HCT116 (cell line): Measurements from ENCODE around the gene PON3. TPM values are rescaled to one million over a fixed set of nuclear protein-coding genes. Genes with fewer than 3 reads are reported as not detected.

Source experiments
- ATAC-seq: fragments of 200-7000 bp; cut with Tn5 transposase; 2 replicates; pipeline ENCODE4 v1.9.1; 2020; ENCODE audit warnings: mild to moderate bottlenecking, moderate library complexity
- BruUV-seq: library from RNA; stranded (reverse); fragments of 400-500 nt; replicated peaks from 2 replicates; lab custom pipeline; 2021; lab: Mats Ljungman, UMichigan
- CTCF ChIA-PET: fragments of 300-600 bp; sonication (Branson Sonifier 250); formaldehyde crosslinking; loops from one replicate; lab custom pipeline; 2021; ENCODE audit warnings: antibody characterized with exemption; lab: Charles Lee
- POLR2A ChIA-PET: fragments of 300-600, 350-600 bp; sonication (Branson Sonifier 250); formaldehyde crosslinking; loops from one replicate; lab custom pipeline; 2021; ENCODE audit warnings: antibody characterized with exemption; lab: Charles Lee
- RAD21 ChIA-PET, 2 experiments: fragments of 300-600 bp; sonication (Branson Sonifier 250); formaldehyde crosslinking; loops; one replicate each; lab custom pipeline; 2023; ENCODE audit warnings: low total read pairs in 2 of 2; ENCODE audit not compliant: uncharacterized antibody in 2 of 2, unreplicated experiment in 2 of 2, low non-redundant PET in 1 of 2; lab: Charles Lee
- DNase-seq: peaks from one replicate; pipeline ENCODE4 v3.0.0-alpha.2; 2010; ENCODE audit warnings: low read depth, low spot score
- H2AFZ ChIP-seq: fragments of 200-600 bp; shearing (Covaris generic), sonication (generic); 2 replicates; pipeline ENCODE4 v1.6.1; 2017; ENCODE audit warnings: low read depth, mixed run types, mixed read lengths, antibody characterized with exemption, low read length; ENCODE audit not compliant: poor library complexity, severe bottlenecking
- H3K27ac ChIP-seq: 2 replicates; pipeline ENCODE4 v1.5.1; 2012; ENCODE audit warnings: low read depth, low read length
- H3K27me3 ChIP-seq: fragments of 200-600 bp; sonication (generic); 2 replicates; pipeline ENCODE4 v1.6.1; 2016; ENCODE audit warnings: mixed run types, low read length, mixed read lengths; ENCODE audit not compliant: insufficient read depth
- H3K36me3 ChIP-seq, 2 experiments: fragments of 200-500 bp in 1 of 2; fragments of 200-600 bp in 1 of 2; sonication (Bioruptor generic) in 1 of 2; sonication (generic) in 1 of 2; 2 replicates each; pipeline versions ENCODE4 v1.5.1 to v1.6.1; 2014 to 2016; ENCODE audit warnings: low read length in 2 of 2, inconsistent platforms in 1 of 2, mixed read lengths in 1 of 2, mixed run types in 1 of 2; ENCODE audit not compliant: insufficient read depth in 2 of 2, control insufficient read depth in 1 of 2
- H3K4me1 ChIP-seq, 2 experiments: fragments of 200-600 bp in 1 of 2; sonication (generic) in 1 of 2; 2 replicates each; pipeline versions ENCODE4 v1.5.1 to v1.6.1; 2012 to 2017; ENCODE audit warnings: low read length in 2 of 2, inconsistent platforms in 1 of 2, mild to moderate bottlenecking in 1 of 2, mixed read lengths in 1 of 2, mixed run types in 1 of 2, moderate library complexity in 1 of 2; ENCODE audit not compliant: insufficient read depth in 2 of 2, control insufficient read depth in 1 of 2
- H3K4me2 ChIP-seq: fragments of 200-600 bp; sonication (generic); 2 replicates; pipeline ENCODE4 v1.6.1; 2017; ENCODE audit warnings: mixed run types, low read length, mixed read lengths
- H3K4me3 ChIP-seq, 2 experiments: fragments of 200-600 bp in 1 of 2; sonication (generic) in 1 of 2; replicated peaks in 1 of 2; 2 replicates each; pipeline ENCODE4 v1.5.1; 2011 to 2016; ENCODE audit warnings: low read length in 2 of 2, control low read depth in 1 of 2, low read depth in 1 of 2, mild to moderate bottlenecking in 1 of 2, mixed read lengths in 1 of 2, mixed run types in 1 of 2
- H3K79me2 ChIP-seq: fragments of 200-600 bp; sonication (generic); 2 replicates; pipeline ENCODE4 v1.6.1; 2017; ENCODE audit warnings: mild to moderate bottlenecking, mixed run types, low read length, moderate library complexity, mixed read lengths; ENCODE audit not compliant: insufficient read depth
- H3K9ac ChIP-seq: fragments of 200-600 bp; sonication (generic); 2 replicates; pipeline ENCODE4 v1.6.1; 2016; ENCODE audit warnings: low read length, mixed read lengths
- H3K9me2 ChIP-seq: fragments of 200-600 bp; sonication (generic), shearing (Covaris generic); 2 replicates; pipeline ENCODE4 v1.6.1; 2017; ENCODE audit warnings: mixed run types, mild to moderate bottlenecking, moderate library complexity; ENCODE audit not compliant: insufficient read depth
- H3K9me3 ChIP-seq, 2 experiments: fragments of 200-500 bp in 1 of 2; fragments of 200-600 bp in 1 of 2; sonication (Bioruptor generic) in 1 of 2; sonication (generic) in 1 of 2; 2 replicates each; pipeline ENCODE4 v1.6.1; 2014 to 2017; ENCODE audit warnings: low read length in 2 of 2, mixed read lengths in 2 of 2, inconsistent platforms in 1 of 2, low read depth in 1 of 2, mild to moderate bottlenecking in 1 of 2, mixed run types in 1 of 2, moderate library complexity in 1 of 2; ENCODE audit not compliant: control insufficient read depth in 1 of 2, insufficient read depth in 1 of 2
- H4K20me1 ChIP-seq: fragments of 200-600 bp; sonication (generic), shearing (Covaris generic); 2 replicates; pipeline ENCODE4 v1.6.1; 2017; ENCODE audit warnings: mixed run types, mild to moderate bottlenecking, moderate library complexity; ENCODE audit not compliant: insufficient read depth
- CBX3 ChIP-seq: IDR thresholded peaks from 2 replicates; pipeline ENCODE4 v1.6.1; 2012; ENCODE audit warnings: low read depth
- CEBPB ChIP-seq: IDR thresholded peaks from 2 replicates; pipeline ENCODE4 v1.6.1; 2012; ENCODE audit warnings: low read depth
- EZH2 ChIP-seq: fragments of 200-600 bp; sonication (generic); IDR thresholded peaks from 2 replicates; pipeline ENCODE4 v1.6.1; 2017; ENCODE audit warnings: antibody characterized with exemption, mixed run types
- EZH2phosphoT487 ChIP-seq: fragments of 200-600 bp; IDR thresholded peaks from 2 replicates; pipeline ENCODE4 v1.6.1; 2018; ENCODE audit warnings: antibody characterized with exemption, borderline replicate concordance
- JUND ChIP-seq: IDR thresholded peaks from 2 replicates; pipeline ENCODE4 v1.6.1; 2012
- POLR2A ChIP-seq: IDR thresholded peaks from 2 replicates; pipeline ENCODE4 v1.7.0; 2011; ENCODE audit warnings: borderline replicate concordance; ENCODE audit not compliant: insufficient read depth, insufficient read length; ENCODE audit errors: extremely low read depth
- POLR2AphosphoS5 ChIP-seq: IDR thresholded peaks from 2 replicates; pipeline ENCODE4 v1.6.1; 2011; ENCODE audit warnings: mild to moderate bottlenecking, low read depth, low read length, moderate library complexity
- REST ChIP-seq: IDR thresholded peaks from 2 replicates; pipeline ENCODE4 v1.6.1; 2012; ENCODE audit warnings: low read depth
- SIN3A ChIP-seq: IDR thresholded peaks from 2 replicates; pipeline ENCODE4 v1.6.1; 2012; ENCODE audit warnings: low read depth
- TCF7L2 ChIP-seq: IDR thresholded peaks from 2 replicates; pipeline ENCODE4 v1.7.0; 2011; ENCODE audit warnings: borderline replicate concordance, inconsistent platforms; ENCODE audit not compliant: insufficient read depth, insufficient read length; ENCODE audit errors: extremely low read depth
- ZBTB33 ChIP-seq: IDR thresholded peaks from 2 replicates; pipeline ENCODE4 v1.6.1; 2011; ENCODE audit warnings: mild to moderate bottlenecking, low read length, moderate library complexity; ENCODE audit not compliant: insufficient replicate concordance; ENCODE audit errors: extremely low read depth
- ZNF274 ChIP-seq: fragments of 200-500 bp; sonication (Bioruptor generic); IDR thresholded peaks from 2 replicates; pipeline ENCODE4 v1.6.1; 2014; ENCODE audit warnings: mild to moderate bottlenecking, low read depth, low read length, inconsistent platforms
- intact Hi-C: fragments of 100-400 bp; cut with micrococcal nuclease; formaldehyde crosslinking; loops from 2 replicates; pipeline ENCODE4 v1.10.0; 2022
- total RNA-seq: library from RNA; stranded (reverse); gene quantifications from one replicate; pipeline ENCODE4 v1.2.1, GENCODE V29; 2021; ENCODE audit not compliant: unreplicated experiment

PON3 gene
- total RNA-seq, 1 experiment from 2014 or later, result 2.6 TPM

GRCh38 chr7:95394370-95394769, 1.8 kb downstream of the PON3 start:
- no peaks in the 10 kb centered on the region for H3K79me2 ChIP-seq
- H3K36me3 ChIP-seq, result no peaks in the 10 kb centered on the region
- RAD21 ChIA-PET, result no interaction called here
- no peaks in the 10 kb centered on the region for H4K20me1 ChIP-seq
- no peak for DNase-seq
- H3K27me3 ChIP-seq, result no peaks in the 10 kb centered on the region
- no peak for ATAC-seq
- intact Hi-C loops, result no loop called here
- no peak for TF ChIP-seq POLR2A
- TF ChIP-seq JUND, result no peak
- TF ChIP-seq ZBTB33, result no peak
- TF ChIP-seq POLR2AphosphoS5, result no peak
- no peak for TF ChIP-seq REST
- TF ChIP-seq EZH2, result no peak
- TF ChIP-seq EZH2phosphoT487, result no peak
- no peak for TF ChIP-seq CEBPB
- no peak for TF ChIP-seq TCF7L2
- no peak for TF ChIP-seq SIN3A
- TF ChIP-seq CBX3, result no peak
- TF ChIP-seq ZNF274, result no peak
- no peak overlapping the region for H2AFZ ChIP-seq
- CTCF ChIA-PET, result no interaction called here
- no peaks in the 10 kb centered on the region for H3K9me3 ChIP-seq
- POLR2A ChIA-PET, result no interaction called here
- H3K9ac ChIP-seq, result no peak overlapping the region
- no peak overlapping the region for H3K27ac ChIP-seq
- no peaks in the 10 kb centered on the region for H3K9me2 ChIP-seq
- no peak overlapping the region for H3K4me3 ChIP-seq
- BruUV-seq, result no TSS peak
- H3K4me1 ChIP-seq, result peaks cover 0 to 13% of the 10 kb centered on the region in 2 experiments; a peak in 1 of 4 replicates
- no peak overlapping the region for H3K4me2 ChIP-seq
